Ishikawa (cell line): ENCODE measurements around the gene STAT6.

ENCODE experiments used
- CEBPB ChIP-seq: IDR thresholded peaks from 2 replicates; pipeline ENCODE4 v1.6.1; 2012
- CREB1 ChIP-seq: IDR thresholded peaks from 2 replicates; pipeline ENCODE4 v1.6.1; 2012; ENCODE audit warnings: low read depth
- EGR1 ChIP-seq: IDR thresholded peaks from 2 replicates; pipeline ENCODE4 v1.6.1; 2012
- EP300 ChIP-seq: IDR thresholded peaks from 2 replicates; pipeline ENCODE4 v1.6.1; 2012; ENCODE audit warnings: borderline replicate concordance
- FOXM1 ChIP-seq: IDR thresholded peaks from 2 replicates; pipeline ENCODE4 v1.6.1; 2012; ENCODE audit warnings: low read depth, borderline replicate concordance
- MAX ChIP-seq: IDR thresholded peaks from 2 replicates; pipeline ENCODE4 v1.6.1; 2012
- NFIC ChIP-seq: IDR thresholded peaks from 2 replicates; pipeline ENCODE4 v1.6.1; 2012
- RAD21 ChIP-seq: IDR thresholded peaks from 2 replicates; pipeline ENCODE4 v1.6.1; 2012; ENCODE audit warnings: low read depth
- REST ChIP-seq: IDR thresholded peaks from 2 replicates; pipeline ENCODE4 v1.6.1; 2012; ENCODE audit warnings: low read depth, mild to moderate bottlenecking
- TAF1 ChIP-seq: IDR thresholded peaks from 2 replicates; pipeline ENCODE4 v1.6.1; 2012; ENCODE audit warnings: low read depth, mild to moderate bottlenecking
- TCF12 ChIP-seq: IDR thresholded peaks from 2 replicates; pipeline ENCODE4 v1.6.1; 2012; ENCODE audit warnings: low read depth
- TEAD4 ChIP-seq: IDR thresholded peaks from 2 replicates; pipeline ENCODE4 v1.6.1; 2012
- USF1 ChIP-seq: IDR thresholded peaks from 2 replicates; pipeline ENCODE4 v1.6.1; 2012
- YY1 ChIP-seq: IDR thresholded peaks from 2 replicates; pipeline ENCODE4 v1.6.1; 2012; ENCODE audit warnings: low read depth
- ZBTB7A ChIP-seq: IDR thresholded peaks from 2 replicates; pipeline ENCODE4 v1.6.1; 2012; ENCODE audit warnings: low read depth

The STAT6 gene

GRCh38 chr12:57101892-57102695, 9.1 kb downstream of the STAT6 start:
- TF ChIP-seq MAX (no peak), EGR1 (no peak), EP300 (no peak), RAD21 (no peak), TAF1 (no peak), TEAD4 (no peak), FOXM1 (no peak), YY1 (no peak), REST (no peak), TCF12 (no peak), ZBTB7A (no peak), USF1 (no peak), CREB1 (no peak), NFIC (no peak), CEBPB (no peak)

DNA sequence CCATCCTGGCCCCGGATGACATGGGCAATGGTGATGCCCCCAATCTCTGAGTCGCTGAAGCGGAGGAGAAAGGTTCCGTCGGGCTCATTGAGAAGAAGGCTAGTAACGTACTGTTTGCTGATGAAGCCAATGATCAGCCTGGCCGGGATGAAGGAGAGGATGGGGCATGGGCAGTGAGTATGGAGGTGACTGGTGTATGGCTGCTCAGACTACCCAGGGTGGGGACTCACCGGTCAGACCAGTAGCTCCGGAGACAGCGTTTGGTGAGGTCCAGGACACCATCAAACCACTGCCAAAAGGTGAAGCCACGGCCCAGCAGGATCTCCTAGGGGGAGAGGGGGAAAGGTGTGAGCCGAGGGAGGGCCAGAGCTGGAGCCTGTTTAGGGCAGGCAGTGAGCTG, 11.4 kb downstream of the STAT6 start:
- TF ChIP-seq FOXM1 (no peak), NFIC (no peak), YY1 (no peak), CEBPB (no peak), RAD21 (no peak), TEAD4 (no peak), MAX (no peak), TAF1 (no peak), EP300 (no peak), USF1 (no peak), REST (no peak), TCF12 (no peak), ZBTB7A (no peak)

DNA sequence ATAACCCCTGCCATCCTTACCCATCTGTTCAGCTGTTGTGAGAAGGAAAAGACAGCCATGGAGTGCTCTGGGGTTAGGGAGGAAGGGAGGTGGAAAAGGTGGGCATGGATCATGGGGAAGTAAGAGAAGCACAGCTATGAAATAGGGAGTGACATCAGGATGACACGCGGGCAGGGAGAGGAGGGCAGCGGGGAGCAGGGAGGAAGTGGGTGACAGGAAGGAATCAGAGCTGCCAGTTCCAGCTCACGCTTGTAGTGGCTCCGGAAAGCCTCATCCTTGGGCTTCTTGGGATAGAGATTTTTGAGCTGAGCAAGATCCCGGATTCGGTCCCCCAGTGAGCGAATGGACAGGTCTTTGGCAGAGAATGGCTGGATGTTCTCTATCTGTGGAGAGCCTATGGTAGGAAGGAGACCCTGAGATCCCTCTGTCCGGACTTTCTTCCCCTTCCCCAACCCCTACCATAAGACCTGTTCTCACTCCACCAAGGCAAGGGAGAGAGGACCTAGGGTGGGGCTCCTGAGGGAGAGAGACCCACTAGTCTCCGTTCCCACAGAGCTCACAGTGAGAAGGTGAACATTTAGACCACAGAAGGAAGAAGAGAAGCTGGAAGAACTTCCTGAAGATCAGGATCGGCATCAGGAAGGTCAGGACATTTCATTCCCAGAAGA, 12.0 kb downstream of the STAT6 start:
- TF ChIP-seq EP300: no peak
- no peak for TF ChIP-seq EGR1
- TF ChIP-seq REST: no peak
- no peak for TF ChIP-seq RAD21
- TF ChIP-seq CEBPB: no peak
- no peak for TF ChIP-seq FOXM1
- TF ChIP-seq ZBTB7A: no peak
- no peak for TF ChIP-seq TEAD4
- TF ChIP-seq TCF12: no peak
- TF ChIP-seq NFIC: no peak
- TF ChIP-seq CREB1: no peak

- TF ChIP-seq TAF1: no peak
- TF ChIP-seq CEBPB: no peak
- TF ChIP-seq ZBTB7A: no peak
- no peak for TF ChIP-seq REST
- no peak for TF ChIP-seq CREB1
- no peak for TF ChIP-seq FOXM1
- TF ChIP-seq TCF12: no peak
- TF ChIP-seq EP300: no peak
- no peak for TF ChIP-seq RAD21
- no peak for TF ChIP-seq MAX
- TF ChIP-seq NFIC: no peak
- TF ChIP-seq YY1: no peak
- TF ChIP-seq USF1: no peak
- no peak for TF ChIP-seq TEAD4
Observed at GRCh38 chr12:57098546-57098945, 12.6 kb downstream of the STAT6 start.
